GM18502 (cell line): ENCODE results near the gene ARHGDIA.

Experiments used
- ATAC-seq: cut with Tn5 transposase; IDR thresholded peaks from one replicate; pipeline ENCODE4 v1.9.1; 2021; ENCODE audit warnings: mild to moderate bottlenecking; ENCODE audit not compliant: unreplicated experiment, poor library complexity

Gene ARHGDIA

GRCh38 chr17:81831957-81832607 lies 39.1 kb downstream of the ARHGDIA start:
- ATAC-seq: peak; percentile 6

GRCh38 chr17:81831563-81831956 lies 39.6 kb downstream of the ARHGDIA start:
- ATAC-seq: no peak

DNA sequence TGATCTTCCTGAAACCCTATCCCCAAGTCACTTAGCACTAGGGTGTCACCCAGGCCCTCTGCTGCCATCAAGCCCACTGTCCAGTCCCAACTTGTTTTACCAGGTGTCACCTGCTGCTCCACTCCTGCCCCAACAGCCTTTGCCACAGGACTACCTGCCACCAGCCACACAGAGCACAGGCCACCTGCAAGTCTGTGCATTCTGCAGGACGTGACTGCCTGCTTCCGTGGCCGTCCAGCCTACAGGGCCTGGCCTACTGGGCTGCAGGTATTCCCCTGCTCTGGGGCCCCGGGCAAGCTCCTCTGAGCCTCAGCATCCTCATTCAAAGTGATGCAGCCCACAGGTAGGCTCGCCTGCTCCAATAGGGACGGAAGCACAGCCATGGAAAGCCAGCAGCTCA lies 41.3 kb downstream of the ARHGDIA start:
- no peak for ATAC-seq

DNA sequence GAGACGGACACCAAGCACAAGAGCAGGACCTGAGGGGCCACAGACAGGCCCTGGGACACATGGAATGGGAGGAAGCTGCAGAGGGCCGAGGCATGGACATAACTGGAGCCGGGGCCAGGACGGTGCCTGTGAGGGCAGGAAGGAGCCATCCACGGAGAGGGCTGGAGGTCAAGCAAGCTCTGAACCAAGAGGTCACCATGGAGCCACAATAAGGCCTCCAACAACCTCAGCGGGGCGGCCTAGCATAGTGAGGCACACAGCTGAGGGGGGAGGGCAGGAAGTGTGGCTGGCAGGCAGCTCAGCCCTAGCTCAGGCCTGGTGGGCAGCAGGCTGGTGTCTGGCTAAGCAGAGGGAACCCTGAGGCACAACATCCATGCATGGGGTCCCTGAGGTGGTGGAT lies 42.5 kb downstream of the ARHGDIA start:
- no peak for ATAC-seq

- no peak for ATAC-seq
Measured at GRCh38 chr17:81825841-81826466, 45.2 kb downstream of the ARHGDIA start.

- ATAC-seq: no peak
Measured at GRCh38 chr17:81824595-81824994, 46.5 kb downstream of the ARHGDIA start.

DNA sequence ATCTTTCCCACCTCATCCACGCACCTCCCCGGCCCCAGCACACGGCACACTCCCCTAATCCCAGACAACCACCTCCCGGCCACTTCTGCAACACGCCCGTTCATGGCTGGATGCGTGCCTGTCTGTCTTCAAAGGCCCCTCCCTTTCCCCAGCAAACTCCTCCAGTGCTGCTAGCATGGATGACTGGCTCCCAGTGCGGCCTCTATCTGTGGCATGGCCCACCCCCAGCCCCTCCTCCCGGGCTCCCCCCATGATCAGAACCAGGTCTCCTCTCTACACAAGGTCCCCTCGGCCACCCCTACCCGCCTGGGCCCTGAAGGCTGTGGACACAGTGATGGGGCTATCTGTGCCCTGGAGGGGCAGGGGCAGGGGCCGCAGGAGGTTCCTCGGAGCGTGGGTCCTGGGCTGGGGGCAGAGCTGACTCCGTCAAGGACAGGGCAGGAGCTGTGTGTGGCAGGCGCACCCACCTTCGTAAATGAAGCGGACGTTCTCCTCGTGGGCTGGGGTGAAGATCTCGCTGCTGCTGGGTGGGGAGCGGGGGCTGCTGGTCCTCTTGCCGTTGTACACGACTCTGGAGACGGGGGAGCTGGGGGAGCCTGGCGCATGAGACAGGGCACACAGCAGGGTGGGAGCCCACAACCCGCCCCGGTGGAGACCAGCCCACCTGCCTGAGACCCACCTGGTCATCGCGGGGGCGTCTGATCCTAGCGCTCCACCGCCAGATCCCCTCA lies 47.2 kb downstream of the ARHGDIA start:
- no peak for ATAC-seq

DNA sequence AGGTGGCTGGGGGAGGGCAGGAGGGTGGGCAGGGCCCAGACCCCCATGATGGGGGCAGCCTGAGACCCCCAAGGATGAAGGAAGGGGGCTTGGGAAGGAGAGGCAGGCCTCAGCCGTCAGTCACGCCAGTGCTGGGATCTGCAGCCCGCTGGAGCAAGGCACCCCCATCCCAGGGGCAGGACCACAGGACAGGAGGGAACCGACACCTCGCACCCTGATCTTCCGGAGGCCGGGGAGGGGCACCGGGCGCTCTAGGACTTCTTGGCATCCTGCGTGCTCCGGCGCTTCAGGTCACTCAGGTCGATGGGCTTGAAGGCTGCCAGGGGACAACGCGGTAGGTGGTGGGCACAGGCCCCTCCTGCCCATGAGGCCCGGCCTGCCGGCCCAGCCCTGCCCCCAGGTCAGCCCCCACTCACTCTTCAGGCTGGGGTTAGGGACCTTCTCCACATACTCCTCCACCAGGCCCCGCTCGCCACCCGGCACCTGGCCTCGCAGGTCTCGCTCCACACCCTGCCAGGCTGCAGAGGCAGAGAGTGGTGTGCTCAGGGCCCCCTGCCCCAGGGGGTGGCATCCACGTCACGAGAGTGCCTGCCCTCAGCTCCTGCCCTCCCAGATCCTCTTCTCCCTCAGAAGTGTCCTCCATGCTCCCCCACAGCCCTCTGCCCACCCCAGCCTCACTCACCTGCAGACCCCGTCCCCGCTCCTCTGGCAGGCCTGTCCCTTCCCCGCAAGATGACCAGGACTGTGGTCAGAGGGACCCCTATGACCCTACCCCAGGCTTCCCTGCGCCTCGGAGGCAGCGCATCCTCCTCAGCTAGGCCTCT lies 47.9 kb downstream of the ARHGDIA start:
- ATAC-seq: no peak

GRCh38 chr17:81822312-81822637 lies 48.9 kb downstream of the ARHGDIA start:
- ATAC-seq: no peak

DNA sequence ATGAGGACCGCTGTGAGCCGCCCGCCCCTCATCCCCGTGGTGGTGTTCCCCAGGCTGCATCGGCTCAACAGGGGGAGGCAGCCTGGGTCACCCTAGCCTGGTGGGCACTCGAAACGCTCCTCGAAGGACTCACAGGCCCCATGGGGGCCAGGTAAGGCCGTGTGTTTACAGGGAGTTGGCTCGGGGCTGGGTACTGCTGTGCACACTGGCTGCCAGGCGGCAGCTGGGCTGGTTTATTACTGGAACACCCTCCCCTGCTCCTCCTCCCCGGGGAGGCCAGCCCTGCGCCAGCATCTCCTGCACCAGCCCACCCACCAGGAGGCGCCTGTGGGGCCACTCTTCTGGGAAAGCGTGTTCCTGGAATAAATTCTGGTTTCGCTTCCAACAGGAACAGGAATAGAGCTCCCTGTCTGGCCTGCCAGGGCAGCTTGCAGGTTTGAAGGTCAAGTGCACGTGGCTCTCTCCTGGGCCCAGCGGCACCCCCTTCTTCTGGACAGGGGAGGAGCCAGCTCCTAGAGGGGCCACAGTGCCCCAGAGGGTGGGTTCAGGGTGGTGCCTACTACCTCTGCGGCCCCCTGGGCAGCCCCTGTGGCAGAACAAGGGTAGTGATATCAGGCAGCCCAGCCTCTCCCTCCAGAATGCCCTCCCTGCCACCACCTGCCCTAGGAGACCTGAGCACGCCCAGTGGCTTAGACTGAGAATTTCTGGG lies 49.4 kb downstream of the ARHGDIA start:
- no peak for ATAC-seq

DNA sequence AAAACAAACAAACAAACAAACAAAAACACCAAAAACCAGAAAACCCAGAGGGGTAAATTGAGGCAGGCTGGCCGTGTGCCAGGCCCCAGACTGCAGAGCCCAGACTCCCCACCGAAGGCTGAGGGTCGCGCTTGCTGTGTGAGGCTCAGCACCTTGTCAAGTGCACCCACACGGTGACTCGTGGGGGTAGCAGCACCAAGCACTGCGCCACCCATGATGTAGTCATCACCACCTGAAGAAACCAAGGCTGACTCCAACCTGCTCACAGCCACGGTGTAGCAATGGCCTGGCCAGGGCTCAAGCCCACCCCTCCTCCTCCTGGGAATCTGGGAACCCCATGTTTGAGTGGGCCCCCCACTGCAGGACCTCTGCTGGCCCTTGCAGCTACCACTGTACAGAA lies 50.0 kb downstream of the ARHGDIA start:
- ATAC-seq: no peak

GRCh38 chr17:81819708-81820107 lies 51.4 kb downstream of the ARHGDIA start:
- no peak for ATAC-seq

GRCh38 chr17:81817758-81818147 lies 53.4 kb downstream of the ARHGDIA start:
- ATAC-seq: no peak
